HEK293 (cell line): ENCODE results near the gene IRX6.
A peak's percentile ranks its signal among the peaks of the same experiment; 100 is the strongest.

Experiments
- BCL11A ChIP-seq: fragments of 450-650 bp; formaldehyde crosslinking; IDR thresholded peaks from 2 replicates; pipeline ENCODE4 v1.5.1; 2016; ENCODE audit warnings: low read depth, missing biosample characterization, missing genetic modification characterization
- KLF16 ChIP-seq: fragments of 450-650 bp; formaldehyde crosslinking; IDR thresholded peaks from 2 replicates; pipeline ENCODE4 v1.5.1; 2017; ENCODE audit warnings: missing biosample characterization, missing genetic modification characterization
- ZNF155 ChIP-seq: fragments of 450-650 bp; formaldehyde crosslinking; IDR thresholded peaks from 2 replicates; pipeline ENCODE4 v1.5.1; 2016; ENCODE audit warnings: missing biosample characterization, missing genetic modification characterization
- ZNF529 ChIP-seq: fragments of 450-650 bp; formaldehyde crosslinking; IDR thresholded peaks from 2 replicates; pipeline ENCODE4 v1.5.1; 2017; ENCODE audit warnings: missing genetic modification characterization, missing biosample characterization; ENCODE audit not compliant: insufficient replicate concordance
- TF ChIP-seq, protein P1 (sequence below): fragments of 450-650 bp; formaldehyde crosslinking; IDR thresholded peaks from 2 replicates; pipeline ENCODE4 v1.5.1; 2016; ENCODE audit warnings: missing biosample characterization, missing genetic modification characterization
- TF ChIP-seq, protein P2 (sequence below): fragments of 450-650 bp; formaldehyde crosslinking; conservative IDR thresholded peaks from 2 replicates; pipeline ENCODE4 v1.5.1; 2016; ENCODE audit warnings: low read depth, missing biosample characterization, missing genetic modification characterization
- TF ChIP-seq, protein P3 (sequence below): fragments of 450-650 bp; formaldehyde crosslinking; conservative IDR thresholded peaks from 2 replicates; pipeline ENCODE4 v1.5.1; 2016; ENCODE audit warnings: low read depth, missing biosample characterization, missing genetic modification characterization

DNA sequence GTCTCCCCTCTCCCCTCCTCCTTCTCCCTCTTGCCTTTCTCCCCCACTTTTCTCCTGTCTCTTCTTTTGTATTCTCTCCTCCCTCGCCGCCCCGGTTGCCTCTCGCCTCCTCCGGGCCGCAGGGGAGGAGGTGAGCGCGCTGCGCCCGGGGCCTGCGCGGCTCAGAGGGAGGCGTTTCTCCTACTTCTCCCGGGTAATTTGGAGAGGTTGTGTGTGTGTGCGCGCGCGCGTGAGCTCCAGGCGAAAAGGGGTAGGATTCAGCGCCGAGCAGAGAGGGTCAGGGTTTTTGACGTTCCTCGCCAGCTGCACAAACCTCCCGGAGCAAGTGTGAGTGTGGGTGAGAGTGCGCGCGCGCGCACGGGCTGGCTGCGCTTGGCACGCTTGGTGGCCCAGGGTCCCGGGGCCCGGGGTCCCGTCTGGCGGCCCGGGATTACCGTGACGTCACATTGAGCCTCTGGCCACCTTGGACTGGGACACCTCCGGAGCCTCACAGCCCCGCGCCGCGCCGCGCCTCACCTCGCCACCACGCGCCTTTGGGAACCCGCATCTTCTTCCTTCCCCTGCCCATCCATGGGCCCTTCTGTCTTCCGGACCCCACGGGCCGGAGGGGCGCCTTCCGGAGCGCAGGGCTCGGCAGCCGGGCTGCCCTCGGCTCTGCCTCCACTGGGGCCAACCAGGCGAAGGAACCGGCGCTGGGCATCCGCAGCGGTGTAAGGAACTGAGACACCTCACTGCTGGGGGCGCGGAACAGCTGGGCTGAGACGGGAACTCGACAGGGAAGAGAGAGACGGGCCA, 479 bp downstream of the IRX6 start:
- TF ChIP-seq ZNF529 (tag by site-specific recombination): no peak
- TF ChIP-seq BCL11A (tag by site-specific recombination): no peak
- TF ChIP-seq KLF16 (tag by site-specific recombination): no peak
- TF ChIP-seq, protein P1, sequence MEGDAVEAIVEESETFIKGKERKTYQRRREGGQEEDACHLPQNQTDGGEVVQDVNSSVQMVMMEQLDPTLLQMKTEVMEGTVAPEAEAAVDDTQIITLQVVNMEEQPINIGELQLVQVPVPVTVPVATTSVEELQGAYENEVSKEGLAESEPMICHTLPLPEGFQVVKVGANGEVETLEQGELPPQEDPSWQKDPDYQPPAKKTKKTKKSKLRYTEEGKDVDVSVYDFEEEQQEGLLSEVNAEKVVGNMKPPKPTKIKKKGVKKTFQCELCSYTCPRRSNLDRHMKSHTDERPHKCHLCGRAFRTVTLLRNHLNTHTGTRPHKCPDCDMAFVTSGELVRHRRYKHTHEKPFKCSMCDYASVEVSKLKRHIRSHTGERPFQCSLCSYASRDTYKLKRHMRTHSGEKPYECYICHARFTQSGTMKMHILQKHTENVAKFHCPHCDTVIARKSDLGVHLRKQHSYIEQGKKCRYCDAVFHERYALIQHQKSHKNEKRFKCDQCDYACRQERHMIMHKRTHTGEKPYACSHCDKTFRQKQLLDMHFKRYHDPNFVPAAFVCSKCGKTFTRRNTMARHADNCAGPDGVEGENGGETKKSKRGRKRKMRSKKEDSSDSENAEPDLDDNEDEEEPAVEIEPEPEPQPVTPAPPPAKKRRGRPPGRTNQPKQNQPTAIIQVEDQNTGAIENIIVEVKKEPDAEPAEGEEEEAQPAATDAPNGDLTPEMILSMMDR (tag by site-specific recombination): 0 out of 2 replicates have a peak, but pooled peaks have one; percentile 32
- TF ChIP-seq, protein P2, sequence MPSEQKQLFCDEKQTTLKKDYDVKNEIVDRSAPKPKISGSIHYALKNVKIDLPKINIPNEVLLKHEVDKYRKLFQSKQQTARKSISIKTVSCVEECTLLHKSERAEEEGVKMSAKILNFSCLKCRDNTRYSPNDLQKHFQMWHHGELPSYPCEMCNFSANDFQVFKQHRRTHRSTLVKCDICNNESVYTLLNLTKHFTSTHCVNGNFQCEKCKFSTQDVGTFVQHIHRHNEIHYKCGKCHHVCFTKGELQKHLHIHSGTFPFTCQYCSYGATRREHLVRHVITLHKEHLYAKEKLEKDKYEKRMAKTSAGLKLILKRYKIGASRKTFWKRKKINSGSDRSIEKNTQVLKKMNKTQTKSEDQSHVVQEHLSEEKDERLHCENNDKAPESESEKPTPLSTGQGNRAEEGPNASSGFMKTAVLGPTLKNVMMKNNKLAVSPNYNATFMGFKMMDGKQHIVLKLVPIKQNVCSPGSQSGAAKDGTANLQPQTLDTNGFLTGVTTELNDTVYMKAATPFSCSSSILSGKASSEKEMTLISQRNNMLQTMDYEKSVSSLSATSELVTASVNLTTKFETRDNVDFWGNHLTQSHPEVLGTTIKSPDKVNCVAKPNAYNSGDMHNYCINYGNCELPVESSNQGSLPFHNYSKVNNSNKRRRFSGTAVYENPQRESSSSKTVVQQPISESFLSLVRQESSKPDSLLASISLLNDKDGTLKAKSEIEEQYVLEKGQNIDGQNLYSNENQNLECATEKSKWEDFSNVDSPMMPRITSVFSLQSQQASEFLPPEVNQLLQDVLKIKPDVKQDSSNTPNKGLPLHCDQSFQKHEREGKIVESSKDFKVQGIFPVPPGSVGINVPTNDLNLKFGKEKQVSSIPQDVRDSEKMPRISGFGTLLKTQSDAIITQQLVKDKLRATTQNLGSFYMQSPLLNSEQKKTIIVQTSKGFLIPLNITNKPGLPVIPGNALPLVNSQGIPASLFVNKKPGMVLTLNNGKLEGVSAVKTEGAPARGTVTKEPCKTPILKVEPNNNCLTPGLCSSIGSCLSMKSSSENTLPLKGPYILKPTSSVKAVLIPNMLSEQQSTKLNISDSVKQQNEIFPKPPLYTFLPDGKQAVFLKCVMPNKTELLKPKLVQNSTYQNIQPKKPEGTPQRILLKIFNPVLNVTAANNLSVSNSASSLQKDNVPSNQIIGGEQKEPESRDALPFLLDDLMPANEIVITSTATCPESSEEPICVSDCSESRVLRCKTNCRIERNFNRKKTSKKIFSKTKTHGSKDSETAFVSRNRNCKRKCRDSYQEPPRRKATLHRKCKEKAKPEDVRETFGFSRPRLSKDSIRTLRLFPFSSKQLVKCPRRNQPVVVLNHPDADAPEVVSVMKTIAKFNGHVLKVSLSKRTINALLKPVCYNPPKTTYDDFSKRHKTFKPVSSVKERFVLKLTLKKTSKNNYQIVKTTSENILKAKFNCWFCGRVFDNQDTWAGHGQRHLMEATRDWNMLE: no peak
- TF ChIP-seq, protein P3, sequence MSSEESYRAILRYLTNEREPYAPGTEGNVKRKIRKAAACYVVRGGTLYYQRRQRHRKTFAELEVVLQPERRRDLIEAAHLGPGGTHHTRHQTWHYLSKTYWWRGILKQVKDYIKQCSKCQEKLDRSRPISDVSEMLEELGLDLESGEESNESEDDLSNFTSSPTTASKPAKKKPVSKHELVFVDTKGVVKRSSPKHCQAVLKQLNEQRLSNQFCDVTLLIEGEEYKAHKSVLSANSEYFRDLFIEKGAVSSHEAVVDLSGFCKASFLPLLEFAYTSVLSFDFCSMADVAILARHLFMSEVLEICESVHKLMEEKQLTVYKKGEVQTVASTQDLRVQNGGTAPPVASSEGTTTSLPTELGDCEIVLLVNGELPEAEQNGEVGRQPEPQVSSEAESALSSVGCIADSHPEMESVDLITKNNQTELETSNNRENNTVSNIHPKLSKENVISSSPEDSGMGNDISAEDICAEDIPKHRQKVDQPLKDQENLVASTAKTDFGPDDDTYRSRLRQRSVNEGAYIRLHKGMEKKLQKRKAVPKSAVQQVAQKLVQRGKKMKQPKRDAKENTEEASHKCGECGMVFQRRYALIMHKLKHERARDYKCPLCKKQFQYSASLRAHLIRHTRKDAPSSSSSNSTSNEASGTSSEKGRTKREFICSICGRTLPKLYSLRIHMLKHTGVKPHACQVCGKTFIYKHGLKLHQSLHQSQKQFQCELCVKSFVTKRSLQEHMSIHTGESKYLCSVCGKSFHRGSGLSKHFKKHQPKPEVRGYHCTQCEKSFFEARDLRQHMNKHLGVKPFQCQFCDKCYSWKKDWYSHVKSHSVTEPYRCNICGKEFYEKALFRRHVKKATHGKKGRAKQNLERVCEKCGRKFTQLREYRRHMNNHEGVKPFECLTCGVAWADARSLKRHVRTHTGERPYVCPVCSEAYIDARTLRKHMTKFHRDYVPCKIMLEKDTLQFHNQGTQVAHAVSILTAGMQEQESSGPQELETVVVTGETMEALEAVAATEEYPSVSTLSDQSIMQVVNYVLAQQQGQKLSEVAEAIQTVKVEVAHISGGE (tag by site-specific recombination): 0 out of 2 replicates have a peak, but pooled peaks have one; percentile 17
- TF ChIP-seq ZNF155 (tag by site-specific recombination): no peak
